ENCODE measurements around the gene CEACAM5. TPM values are rescaled to one million over a fixed set of nuclear protein-coding genes. Genes with fewer than 3 reads are reported as not detected.

CEACAM5 gene
- total and polyA plus RNA-seq, 2 of the 4 experiments (the other 2 are of a cell fraction) = not detected

DNA sequence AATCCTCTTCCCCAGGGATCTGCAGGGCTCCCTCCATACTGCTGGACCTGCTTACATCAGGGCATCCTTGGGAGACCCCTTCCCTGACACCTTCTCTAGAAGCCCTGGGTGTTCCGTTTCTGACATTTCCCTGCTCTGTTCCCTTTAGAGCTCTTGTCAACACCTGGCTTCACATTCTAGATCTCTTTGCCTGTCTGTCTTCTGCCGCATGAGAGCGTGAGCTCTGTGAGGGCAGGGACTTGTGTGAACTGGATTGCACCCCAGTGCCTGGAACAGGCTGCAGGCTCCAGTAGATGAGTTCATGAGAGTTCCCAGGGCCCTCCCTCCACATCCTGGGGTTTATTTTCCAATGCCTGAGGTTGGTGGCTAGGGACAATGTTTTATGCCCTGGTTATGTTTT lies 21.0 kb upstream of the CEACAM5 start:
- POLR2A ChIA-PET (ENCODE audit: unreplicated experiment) = no interaction called here
- H3K4me1 ChIP-seq (ENCODE audit: control insufficient read depth, insufficient read depth, low read length) = no peaks in the 10 kb centered on the region
- DNase-seq (no peak), ATAC-seq (ENCODE audit: low read depth) (no peak)
- H3K9me1 ChIP-seq (ENCODE audit: insufficient read depth, low read length) = no peaks in the 10 kb centered on the region
- CTCF ChIA-PET = no interaction called here
- intact Hi-C loops (cut with micrococcal nuclease) = no loop called here
- no TSS peak for BruUV-seq (replicated peaks)
- dilution Hi-C loops (cut with HindIII; ENCODE audit: low sequenced_read_pairs, unreplicated experiment) = no loop called here
- H4K5ac ChIP-seq (ENCODE audit: low read depth, low read length) = no peak overlapping the region
- H3K18ac ChIP-seq (ENCODE audit: low read depth, low read length) = no peak overlapping the region
- no peaks in the 10 kb centered on the region for H4K20me1 ChIP-seq (ENCODE audit: insufficient read depth, low read length)
- no peak overlapping the region for H4K91ac ChIP-seq (ENCODE audit: insufficient read depth, low read depth, low read length)
- H3K27ac ChIP-seq (ENCODE audit: insufficient read depth, low read length) = no peak overlapping the region
- H2AK5ac ChIP-seq (ENCODE audit: low read depth, low read length) = no peak overlapping the region
- H2BK15ac ChIP-seq (ENCODE audit: low read depth, low read length) = no peak overlapping the region
- H3K4ac ChIP-seq (ENCODE audit: low read depth, low read length) = no peak overlapping the region
- no peak overlapping the region for H2BK20ac ChIP-seq (ENCODE audit: low read depth, low read length)
- no peak overlapping the region for H2AFZ ChIP-seq (replicated peaks; ENCODE audit: low read length, poor library complexity)
- TF ChIP-seq MXI1 (IDR thresholded peaks at IDR 0.05; ENCODE audit: borderline replicate concordance, low read depth, low read length) (no peak), RFX5 (IDR thresholded peaks at IDR 0.05; ENCODE audit: low read depth, low read length) (no peak), RCOR1 (IDR thresholded peaks at IDR 0.05; ENCODE audit: insufficient replicate concordance, low read length) (no peak), FOS (IDR thresholded peaks at IDR 0.05; ENCODE audit: low read depth, low read length) (no peak), CEBPB (IDR thresholded peaks at IDR 0.05; ENCODE audit: low read depth, low read length) (no peak), CHD1 (IDR thresholded peaks at IDR 0.05; ENCODE audit: low read depth, low read length) (no peak), MAFK (IDR thresholded peaks at IDR 0.05; ENCODE audit: low read depth, low read length) (no peak), MAZ (IDR thresholded peaks at IDR 0.05; ENCODE audit: borderline replicate concordance, low read depth, low read length) (no peak), SMC3 (IDR thresholded peaks at IDR 0.05; ENCODE audit: low read depth, low read length) (no peak), BHLHE40 (IDR thresholded peaks at IDR 0.05; ENCODE audit: low read depth, low read length) (no peak), RAD21 (IDR thresholded peaks at IDR 0.05; ENCODE audit: low read length) (no peak), POLR2A (IDR thresholded peaks at IDR 0.05; ENCODE audit: low read depth, low read length) (no peak)
- TF ChIP-seq, protein P1, sequence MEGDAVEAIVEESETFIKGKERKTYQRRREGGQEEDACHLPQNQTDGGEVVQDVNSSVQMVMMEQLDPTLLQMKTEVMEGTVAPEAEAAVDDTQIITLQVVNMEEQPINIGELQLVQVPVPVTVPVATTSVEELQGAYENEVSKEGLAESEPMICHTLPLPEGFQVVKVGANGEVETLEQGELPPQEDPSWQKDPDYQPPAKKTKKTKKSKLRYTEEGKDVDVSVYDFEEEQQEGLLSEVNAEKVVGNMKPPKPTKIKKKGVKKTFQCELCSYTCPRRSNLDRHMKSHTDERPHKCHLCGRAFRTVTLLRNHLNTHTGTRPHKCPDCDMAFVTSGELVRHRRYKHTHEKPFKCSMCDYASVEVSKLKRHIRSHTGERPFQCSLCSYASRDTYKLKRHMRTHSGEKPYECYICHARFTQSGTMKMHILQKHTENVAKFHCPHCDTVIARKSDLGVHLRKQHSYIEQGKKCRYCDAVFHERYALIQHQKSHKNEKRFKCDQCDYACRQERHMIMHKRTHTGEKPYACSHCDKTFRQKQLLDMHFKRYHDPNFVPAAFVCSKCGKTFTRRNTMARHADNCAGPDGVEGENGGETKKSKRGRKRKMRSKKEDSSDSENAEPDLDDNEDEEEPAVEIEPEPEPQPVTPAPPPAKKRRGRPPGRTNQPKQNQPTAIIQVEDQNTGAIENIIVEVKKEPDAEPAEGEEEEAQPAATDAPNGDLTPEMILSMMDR (conservative IDR thresholded peaks at IDR 0.05; ENCODE audit: low read depth, low read length) = no peak
- TF ChIP-seq, protein P2, sequence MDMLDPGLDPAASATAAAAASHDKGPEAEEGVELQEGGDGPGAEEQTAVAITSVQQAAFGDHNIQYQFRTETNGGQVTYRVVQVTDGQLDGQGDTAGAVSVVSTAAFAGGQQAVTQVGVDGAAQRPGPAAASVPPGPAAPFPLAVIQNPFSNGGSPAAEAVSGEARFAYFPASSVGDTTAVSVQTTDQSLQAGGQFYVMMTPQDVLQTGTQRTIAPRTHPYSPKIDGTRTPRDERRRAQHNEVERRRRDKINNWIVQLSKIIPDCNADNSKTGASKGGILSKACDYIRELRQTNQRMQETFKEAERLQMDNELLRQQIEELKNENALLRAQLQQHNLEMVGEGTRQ (IDR thresholded peaks at IDR 0.05; ENCODE audit: low read depth, low read length) = no peak
- TF ChIP-seq, protein P3, sequence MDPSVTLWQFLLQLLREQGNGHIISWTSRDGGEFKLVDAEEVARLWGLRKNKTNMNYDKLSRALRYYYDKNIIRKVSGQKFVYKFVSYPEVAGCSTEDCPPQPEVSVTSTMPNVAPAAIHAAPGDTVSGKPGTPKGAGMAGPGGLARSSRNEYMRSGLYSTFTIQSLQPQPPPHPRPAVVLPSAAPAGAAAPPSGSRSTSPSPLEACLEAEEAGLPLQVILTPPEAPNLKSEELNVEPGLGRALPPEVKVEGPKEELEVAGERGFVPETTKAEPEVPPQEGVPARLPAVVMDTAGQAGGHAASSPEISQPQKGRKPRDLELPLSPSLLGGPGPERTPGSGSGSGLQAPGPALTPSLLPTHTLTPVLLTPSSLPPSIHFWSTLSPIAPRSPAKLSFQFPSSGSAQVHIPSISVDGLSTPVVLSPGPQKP (IDR thresholded peaks at IDR 0.05; ENCODE audit: borderline replicate concordance, low read depth, low read length) = no peak
- H3K79me1 ChIP-seq (ENCODE audit: low read depth in 1 of 2, low read length in 2 of 2) = no peaks in the 10 kb centered on the region
- H2AK9ac ChIP-seq (replicated peaks; ENCODE audit: low read depth, low read length, poor library complexity) = no peak overlapping the region
- H3K9me3 ChIP-seq (ENCODE audit: control insufficient read depth, insufficient read depth, low read length) = no peaks in the 10 kb centered on the region
- no peak overlapping the region for H3K14ac ChIP-seq (replicated peaks; ENCODE audit: low read depth, low read length)
- no peak overlapping the region for H2BK5ac ChIP-seq (ENCODE audit: low read depth, low read length, poor library complexity, severe bottlenecking)
- 0% methylated on average over 1 of the region's 3 CpGs; no CpG with 5 or more reads in 1 of the 2 experiments for WGBS, 2 experiments (ENCODE audit: extremely low coverage in 2 of 2, insufficient read length in 1 of 2)
- H3K56ac ChIP-seq (ENCODE audit: extremely low read depth, insufficient read depth, low read length) = no peak overlapping the region; the same call in 1 of the 2 replicates
- H3K27me3 ChIP-seq (ENCODE audit: control insufficient read depth, insufficient read depth, low read length) = no peaks in the 10 kb centered on the region
- H3K4me2 ChIP-seq (ENCODE audit: low read depth, low read length) = no peak overlapping the region
- H3K9ac ChIP-seq (ENCODE audit: low read depth, low read length) = no peak overlapping the region
- no peak overlapping the region for H3K4me3 ChIP-seq (ENCODE audit: insufficient read depth, low read depth, low read length)
- H3K36me3 ChIP-seq (ENCODE audit: control insufficient read depth, insufficient read depth, low read length) = no peaks in the 10 kb centered on the region
- no peak overlapping the region for H4K8ac ChIP-seq (ENCODE audit: low read depth in 2 of 2, low read length in 2 of 2)
- in situ Hi-C loops (cut with MboI; ENCODE audit: low sequenced_read_pairs) = no loop called here
- H3K23ac ChIP-seq (ENCODE audit: low read depth, low read length) = no peak overlapping the region
- no peak overlapping the region for H2BK120ac ChIP-seq (ENCODE audit: low read depth, low read length)

Measured in IMR-90 (cell line).